ENCODE results near the gene EPDR1. TPM values are rescaled to one million over a fixed set of nuclear protein-coding genes. Genes with fewer than 3 reads are reported as not detected.

EPDR1 gene
- total and polyA plus RNA-seq, 4 donors = 26.2 to 62.4 (median 39.0) TPM

DNA sequence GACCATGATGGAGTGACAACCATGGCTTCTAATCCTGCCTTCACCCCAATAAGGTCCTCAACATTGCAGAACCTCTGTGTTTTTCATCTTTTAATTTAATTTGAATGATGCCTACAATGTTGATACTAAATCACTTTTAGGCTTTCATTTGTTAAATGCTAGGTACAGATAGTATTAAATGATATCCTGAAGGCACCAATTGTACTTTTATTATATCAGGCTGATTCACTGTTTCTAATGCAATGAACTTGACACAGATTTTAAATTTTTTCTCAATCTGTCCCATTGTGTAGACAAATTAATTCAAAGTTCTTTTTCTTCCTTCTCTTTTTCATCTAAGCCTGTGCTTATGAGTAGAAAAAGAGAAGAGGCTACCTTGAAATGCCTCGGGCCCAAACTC is 5.2 kb downstream of the EPDR1 start:
- peaks cover under 1% of the 10 kb centered on the region for H3K4me1 ChIP-seq (ENCODE audit: control insufficient read depth, insufficient read depth, low read length)
- H3K27me3 ChIP-seq (ENCODE audit: control insufficient read depth, insufficient read depth, low read length) = no peaks in the 10 kb centered on the region
- WGBS (ENCODE audit: insufficient coverage) = no CpG with 5 or more reads among the region's 1 CpG
- H3K27ac ChIP-seq (ENCODE audit: low read depth, low read length) = no peak overlapping the region
- H3K9me3 ChIP-seq (ENCODE audit: control insufficient read depth, insufficient read depth, low read length) = peaks cover 3% of the 10 kb centered on the region
- H3K36me3 ChIP-seq (ENCODE audit: control insufficient read depth, insufficient read depth, low read length) = no peaks in the 10 kb centered on the region
- no peak overlapping the region for H3K4me3 ChIP-seq (ENCODE audit: low read depth, low read length)
- no peak for DNase-seq (ENCODE audit: low read depth in 4 of 6, low spot score in 6 of 6)

DNA sequence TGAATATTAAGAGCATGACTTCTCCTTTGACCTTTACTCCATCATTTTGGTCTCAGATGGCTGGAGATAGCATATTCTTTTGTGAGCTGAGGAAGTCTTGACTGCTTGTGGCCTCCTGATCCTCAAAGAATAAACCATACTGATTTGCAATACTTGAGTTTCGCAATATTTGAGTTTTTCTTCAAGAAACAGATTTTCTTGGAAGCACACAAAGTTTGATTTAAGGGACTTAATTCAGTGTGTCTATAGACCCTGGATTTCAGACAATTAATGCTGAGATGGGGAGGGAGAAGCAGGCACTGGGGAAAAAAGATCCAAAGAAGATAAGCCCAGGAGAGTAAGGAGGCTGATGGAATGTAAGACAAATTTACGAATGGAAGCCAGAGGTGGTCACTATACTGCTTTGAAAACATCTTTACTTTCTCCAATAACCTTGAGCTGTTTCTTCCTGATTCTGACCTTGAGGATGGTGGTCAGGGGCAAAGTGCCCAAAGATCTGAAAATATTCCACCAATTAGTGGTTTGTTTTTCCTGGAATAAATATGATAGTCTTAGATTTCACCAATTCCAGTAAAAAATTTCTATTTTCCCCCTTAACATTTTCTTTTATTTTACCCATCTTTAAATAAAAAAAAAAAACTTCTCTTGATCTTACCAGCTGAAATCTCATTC is 7.5 kb downstream of the EPDR1 start:
- no peak for DNase-seq (ENCODE audit: low read depth in 4 of 6, low spot score in 6 of 6)
- H3K27ac ChIP-seq (ENCODE audit: low read depth, low read length) = no peak overlapping the region

DNA sequence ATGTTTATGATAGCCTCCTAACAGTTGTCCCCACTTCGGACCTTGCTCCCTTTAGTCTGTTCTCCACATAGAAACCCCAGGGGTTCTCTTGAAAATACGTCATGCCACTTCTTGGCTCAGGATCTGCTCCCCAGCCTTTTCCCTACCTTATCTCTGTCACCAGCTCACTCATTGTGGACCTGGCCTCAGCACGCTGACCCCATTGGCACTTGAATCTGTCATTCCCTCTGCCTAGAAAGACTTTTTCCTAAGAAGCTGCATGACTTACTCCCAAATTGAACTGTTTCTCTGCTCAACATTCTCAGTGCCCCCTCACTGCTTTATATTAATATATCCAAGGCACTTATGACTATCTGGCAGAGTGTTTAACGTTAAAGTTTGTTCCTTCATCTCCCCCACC is 8.4 kb downstream of the EPDR1 start:
- Histone ChIP-seq H3K4me1 (ENCODE audit: control insufficient read depth, insufficient read depth, low read length) (no peaks in the 10 kb centered on the region), H3K4me3 (ENCODE audit: low read depth, low read length) (no peak overlapping the region), H3K27me3 (ENCODE audit: control insufficient read depth, insufficient read depth, low read length) (no peaks in the 10 kb centered on the region), H3K36me3 (ENCODE audit: control insufficient read depth, insufficient read depth, low read length) (no peaks in the 10 kb centered on the region), H3K9me3 (ENCODE audit: control insufficient read depth, insufficient read depth, low read length) (peaks cover 3% of the 10 kb centered on the region), H3K27ac (ENCODE audit: low read depth, low read length) (no peak overlapping the region)
- no peak for DNase-seq (ENCODE audit: low read depth in 4 of 6, low spot score in 6 of 6)
- 92% methylated on average over 3 of the region's 4 CpGs for WGBS (ENCODE audit: insufficient coverage)

More for the DNA sequence above, 7.5 kb downstream of the EPDR1 start:
- Histone ChIP-seq H3K4me1 (ENCODE audit: control insufficient read depth, insufficient read depth, low read length) (no peaks in the 10 kb centered on the region), H3K27me3 (ENCODE audit: control insufficient read depth, insufficient read depth, low read length) (no peaks in the 10 kb centered on the region), H3K9me3 (ENCODE audit: control insufficient read depth, insufficient read depth, low read length) (peaks cover 3% of the 10 kb centered on the region), H3K4me3 (ENCODE audit: low read depth, low read length) (no peak overlapping the region), H3K36me3 (ENCODE audit: control insufficient read depth, insufficient read depth, low read length) (no peaks in the 10 kb centered on the region)
- 100% methylated on average over 1 of the region's 2 CpGs for WGBS (ENCODE audit: insufficient coverage)

- 92% methylated on average over 3 of the region's 5 CpGs for WGBS (ENCODE audit: insufficient coverage)
- no peaks in the 10 kb centered on the region for H3K36me3 ChIP-seq (ENCODE audit: control insufficient read depth, insufficient read depth, low read length)
- no peak overlapping the region for H3K4me3 ChIP-seq (ENCODE audit: low read depth, low read length)
- peak overlapping the region; percentile 43 for H3K27ac ChIP-seq (ENCODE audit: low read depth, low read length)
- no peaks in the 10 kb centered on the region for H3K4me1 ChIP-seq (ENCODE audit: control insufficient read depth, insufficient read depth, low read length)
- no peaks in the 10 kb centered on the region for H3K27me3 ChIP-seq (ENCODE audit: control insufficient read depth, insufficient read depth, low read length)
- no peak for DNase-seq (ENCODE audit: low read depth in 4 of 6, low spot score in 6 of 6)
- peaks cover 3% of the 10 kb centered on the region for H3K9me3 ChIP-seq (ENCODE audit: control insufficient read depth, insufficient read depth, low read length)
These were observed 9.9 kb downstream of the EPDR1 start for GRCh38 chr7:37930226-37930948.

- Histone ChIP-seq H3K9me3 (ENCODE audit: control insufficient read depth, insufficient read depth, low read length) (peaks cover 3% of the 10 kb centered on the region), H3K4me1 (ENCODE audit: control insufficient read depth, insufficient read depth, low read length) (no peaks in the 10 kb centered on the region), H3K36me3 (ENCODE audit: control insufficient read depth, insufficient read depth, low read length) (no peaks in the 10 kb centered on the region), H3K4me3 (ENCODE audit: low read depth, low read length) (no peak overlapping the region), H3K27ac (ENCODE audit: low read depth, low read length) (no peak overlapping the region), H3K27me3 (ENCODE audit: control insufficient read depth, insufficient read depth, low read length) (no peaks in the 10 kb centered on the region)
- DNase-seq (ENCODE audit: low read depth in 4 of 6, low spot score in 6 of 6) = peak in 1 of 6 donors; percentile 24
- WGBS (ENCODE audit: insufficient coverage) = no CpG with 5 or more reads among the region's 2 CpGs
These were observed 12.1 kb downstream of the EPDR1 start for GRCh38 chr7:37932543-37932942.

DNA sequence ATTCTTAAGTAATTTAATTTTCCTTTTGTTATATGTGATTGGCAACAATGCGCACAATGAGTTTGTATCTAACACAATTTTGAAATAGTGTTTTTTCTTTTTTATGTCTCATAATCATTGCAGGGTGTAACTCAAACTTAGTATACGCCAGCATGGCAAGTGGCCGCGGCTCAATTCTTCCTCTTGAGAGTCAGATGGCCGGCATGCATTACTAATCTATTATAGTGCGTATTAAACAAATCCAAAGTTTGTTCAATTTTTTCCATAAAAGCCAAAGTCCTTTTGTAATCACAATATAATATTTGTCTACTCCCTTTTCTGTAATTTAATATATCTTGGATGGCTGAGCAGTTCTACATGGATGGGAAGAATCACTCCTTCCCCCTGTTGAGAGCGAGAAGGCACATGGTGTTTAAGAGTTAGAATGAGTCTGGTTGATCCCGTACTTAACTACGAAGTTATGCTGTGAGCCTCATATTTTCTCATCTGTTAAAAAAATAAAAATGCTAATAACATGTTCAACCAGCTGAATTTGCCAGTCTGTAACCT is 12.7 kb downstream of the EPDR1 start:
- Histone ChIP-seq H3K4me3 (ENCODE audit: low read depth, low read length) (no peak overlapping the region), H3K27ac (ENCODE audit: low read depth, low read length) (no peak overlapping the region), H3K27me3 (ENCODE audit: control insufficient read depth, insufficient read depth, low read length) (no peaks in the 10 kb centered on the region), H3K4me1 (ENCODE audit: control insufficient read depth, insufficient read depth, low read length) (no peaks in the 10 kb centered on the region), H3K36me3 (ENCODE audit: control insufficient read depth, insufficient read depth, low read length) (no peaks in the 10 kb centered on the region), H3K9me3 (ENCODE audit: control insufficient read depth, insufficient read depth, low read length) (peaks cover 4% of the 10 kb centered on the region)
- DNase-seq (ENCODE audit: low read depth in 4 of 6, low spot score in 6 of 6) = no peak
- WGBS (ENCODE audit: insufficient coverage) = no CpG with 5 or more reads among the region's 9 CpGs

- Histone ChIP-seq H3K9me3 (ENCODE audit: control insufficient read depth, insufficient read depth, low read length) (no peaks in the 10 kb centered on the region), H3K4me3 (ENCODE audit: low read depth, low read length) (no peak overlapping the region), H3K36me3 (ENCODE audit: control insufficient read depth, insufficient read depth, low read length) (no peaks in the 10 kb centered on the region), H3K27ac (ENCODE audit: low read depth, low read length) (peak overlapping the region; percentile 76), H3K27me3 (ENCODE audit: control insufficient read depth, insufficient read depth, low read length) (no peaks in the 10 kb centered on the region), H3K4me1 (ENCODE audit: control insufficient read depth, insufficient read depth, low read length) (peaks cover 10% of the 10 kb centered on the region)
- peak in 4 of 6 donors; percentile 28 to 78 (median 42) for DNase-seq (ENCODE audit: low read depth in 4 of 6, low spot score in 6 of 6)
- 33% methylated on average over 9 of the region's 12 CpGs for WGBS (ENCODE audit: insufficient coverage)
These were observed 22.6 kb downstream of the EPDR1 start for GRCh38 chr7:37942934-37943610.

GRCh38 chr7:37943905-37944736 is 23.7 kb downstream of the EPDR1 start:
- no peaks in the 10 kb centered on the region for H3K27me3 ChIP-seq (ENCODE audit: control insufficient read depth, insufficient read depth, low read length)
- peak in 2 of 6 donors; percentile 35 to 69 for DNase-seq (ENCODE audit: low read depth in 4 of 6, low spot score in 6 of 6)
- peaks cover 10% of the 10 kb centered on the region for H3K4me1 ChIP-seq (ENCODE audit: control insufficient read depth, insufficient read depth, low read length)
- no peaks in the 10 kb centered on the region for H3K9me3 ChIP-seq (ENCODE audit: control insufficient read depth, insufficient read depth, low read length)
- H3K36me3 ChIP-seq (ENCODE audit: control insufficient read depth, insufficient read depth, low read length) = no peaks in the 10 kb centered on the region
- no peak overlapping the region for H3K4me3 ChIP-seq (ENCODE audit: low read depth, low read length)
- peak overlapping the region; percentile 67 for H3K27ac ChIP-seq (ENCODE audit: low read depth, low read length)
- WGBS (ENCODE audit: insufficient coverage) = 29% methylated on average over 3 of the region's 8 CpGs

DNA sequence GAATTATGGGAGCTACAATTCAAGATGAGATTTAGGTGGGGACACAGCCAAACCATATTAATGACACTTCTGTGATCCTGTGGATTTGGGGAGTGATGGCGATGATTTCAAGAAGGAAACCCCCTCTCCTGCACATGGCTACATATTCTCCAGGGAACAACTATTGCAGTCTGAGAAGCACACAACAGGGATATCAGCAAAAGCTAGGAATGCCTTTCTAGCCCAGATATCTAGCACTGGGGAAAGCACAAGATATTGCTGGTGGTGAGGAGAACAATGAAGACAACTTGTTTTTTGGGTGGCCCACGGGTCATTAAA is 24.3 kb downstream of the EPDR1 start:
- no peaks in the 10 kb centered on the region for H3K36me3 ChIP-seq (ENCODE audit: control insufficient read depth, insufficient read depth, low read length)
- H3K4me1 ChIP-seq (ENCODE audit: control insufficient read depth, insufficient read depth, low read length) = peaks cover 10% of the 10 kb centered on the region
- H3K4me3 ChIP-seq (ENCODE audit: low read depth, low read length) = no peak overlapping the region
- peak overlapping the region; percentile 67 for H3K27ac ChIP-seq (ENCODE audit: low read depth, low read length)
- DNase-seq (ENCODE audit: low read depth in 4 of 6, low spot score in 6 of 6) = no peak
- no peaks in the 10 kb centered on the region for H3K9me3 ChIP-seq (ENCODE audit: control insufficient read depth, insufficient read depth, low read length)
- WGBS (ENCODE audit: insufficient coverage) = no CpG with 5 or more reads among the region's 2 CpGs
- no peaks in the 10 kb centered on the region for H3K27me3 ChIP-seq (ENCODE audit: control insufficient read depth, insufficient read depth, low read length)

Measured in spinal cord (tissue), 10 donors.